ENCODE data around the gene TOR4A.

GRCh38 chr9:137270929-137271695 is 6.4 kb upstream of the TOR4A start:
- no peak for TF ChIP-seq CTCF (IDR thresholded peaks at IDR 0.05; ENCODE audit: low read depth, low read length)
- no peak for TF ChIP-seq MAX (IDR thresholded peaks at IDR 0.05; ENCODE audit: low read depth, low read length)
- TF ChIP-seq POLR2A (IDR thresholded peaks at IDR 0.05; ENCODE audit: extremely low read depth, insufficient read length): no peak
- no peak for TF ChIP-seq MYC (IDR thresholded peaks at IDR 0.05; ENCODE audit: low read depth, low read length)
